Measurements from ENCODE around the gene ATP12A. TPM values are rescaled to one million over a fixed set of nuclear protein-coding genes. Genes with fewer than 3 reads are reported as not detected.

The ATP12A gene
- total and polyA plus RNA-seq, 2 of the 8 experiments (the other 6 are each of a cell fraction or from before 2014, with no cell fraction given): 0.80 to 1.3 TPM

GRCh38 chr13:24668955-24669582, 11.1 kb upstream of the ATP12A start:
- no peak for DNase-seq (ENCODE audit: low read depth in 1 of 2, low spot score in 2 of 2)
- no peaks in the 10 kb centered on the region for H3K27me3 ChIP-seq (replicated peaks in 1 of 4; ENCODE audit: control insufficient read depth in 3 of 4, extremely low read depth in 1 of 4, insufficient read depth in 3 of 4, low read length in 3 of 4)
- POLR2A ChIA-PET (ENCODE audit: partially characterized antibody): no interaction called here

More at GRCh38 chr13:24668955-24669582, 11.1 kb upstream of the ATP12A start:
- H4K8ac ChIP-seq (ENCODE audit: extremely low read depth, insufficient read depth, low read length): peak overlapping the region; percentile 58; the same call in 1 of the 2 replicates
- H2BK15ac ChIP-seq (ENCODE audit: low read length): no peak overlapping the region
- H3K9ac ChIP-seq (replicated peaks in 1 of 4; ENCODE audit: extremely low read depth in 1 of 4, low read depth in 3 of 4, low read length in 3 of 4): no peak overlapping the region
- H4K20me1 ChIP-seq (replicated peaks in 1 of 2; ENCODE audit: control insufficient read depth in 1 of 2, insufficient read depth in 2 of 2, low read length in 2 of 2): no peaks in the 10 kb centered on the region
- no peak overlapping the region for H3K4ac ChIP-seq (replicated peaks; ENCODE audit: insufficient read length, low read depth, low read length)
- WGBS, 2 experiments (ENCODE audit: extremely low coverage in 1 of 2, insufficient coverage in 1 of 2, insufficient read length in 1 of 2, insufficient replicate concordance in 2 of 2, low coverage in 1 of 2, low lambda C conversion rate in 2 of 2, missing lambda C conversion rate in 1 of 2): 93% methylated on average over 5 of the region's 5 CpGs; no CpG with 5 or more reads in 1 of the 2 experiments
- no peak overlapping the region for H2AK5ac ChIP-seq (ENCODE audit: low read depth, low read length)
- H2BK120ac ChIP-seq (replicated peaks; ENCODE audit: low read depth, low read length): no peak overlapping the region
- H2BK20ac ChIP-seq (ENCODE audit: low read length): no peak overlapping the region
- no peak overlapping the region for H3K18ac ChIP-seq (ENCODE audit: extremely low read depth, low read length)
- no peak for FAIRE-seq
- no peak overlapping the region for H2BK12ac ChIP-seq (ENCODE audit: low read depth, low read length)
- H3K79me2 ChIP-seq (ENCODE audit: control insufficient read depth in 1 of 2, insufficient read depth in 2 of 2, low read length in 2 of 2): no peaks in the 10 kb centered on the region
- H3K4me2 ChIP-seq (ENCODE audit: insufficient read depth in 1 of 2, low read depth in 2 of 2, low read length in 2 of 2): no peak overlapping the region
- no peaks in the 10 kb centered on the region for H3K9me3 ChIP-seq (ENCODE audit: insufficient read depth in 2 of 2, low read depth in 1 of 2, low read length in 1 of 2)
- H3K79me1 ChIP-seq (ENCODE audit: low read depth, low read length): no peaks in the 10 kb centered on the region
- H3K4me3 ChIP-seq (ENCODE audit: extremely low read depth in 1 of 4, insufficient read depth in 2 of 4, low read depth in 3 of 4, low read length in 4 of 4): no peak overlapping the region
- no peak overlapping the region for H3K14ac ChIP-seq (ENCODE audit: insufficient read length)
- CTCF ChIA-PET (ENCODE audit: partially characterized antibody): interaction anchor here (1.0 to 3.3 kb wide), 6 partner anchors 14 to 63 kb away, joined by 4 to 24 read pairs (median 5); no protein-coding TSS in a partner anchor
- no peak overlapping the region for H2BK5ac ChIP-seq (ENCODE audit: low read depth, low read length)
- H3K23ac ChIP-seq (ENCODE audit: insufficient read length): no peak overlapping the region
- H3K23me2 ChIP-seq (ENCODE audit: low read depth, low read length): peaks cover 3% of the 10 kb centered on the region; the same call in 1 of the 2 replicates
- H3K27ac ChIP-seq (ENCODE audit: low read depth, low read length): no peak overlapping the region
- H3K56ac ChIP-seq (replicated peaks; ENCODE audit: insufficient read length, low read depth, low read length): no peak overlapping the region
- H2AFZ ChIP-seq (ENCODE audit: low read length): no peak overlapping the region
- H4K91ac ChIP-seq (replicated peaks; ENCODE audit: insufficient read length, low read length): no peak overlapping the region
- H3K36me3 ChIP-seq (ENCODE audit: control insufficient read depth in 2 of 4, insufficient read depth in 4 of 4, low read length in 3 of 4): no peaks in the 10 kb centered on the region
- TF ChIP-seq CTCF (IDR thresholded peaks at IDR 0.05; ENCODE audit: control extremely low read depth in 1 of 3, insufficient read depth in 1 of 3, low read depth in 1 of 3, low read length in 3 of 3) (no peak), MAX (IDR thresholded peaks at IDR 0.05) (no peak), TBP (IDR thresholded peaks at IDR 0.05; ENCODE audit: low read depth, low read length) (no peak), JUN (IDR thresholded peaks at IDR 0.05; ENCODE audit: low read depth, low read length) (no peak), EZH2 (IDR thresholded peaks at IDR 0.05; ENCODE audit: low read depth, low read length, severe bottlenecking) (no peak), ATF3 (IDR thresholded peaks at IDR 0.05; ENCODE audit: insufficient read depth, low read depth, low read length) (no peak)
- no peak overlapping the region for H4K5ac ChIP-seq (ENCODE audit: insufficient read length, low read depth, low read length)
- peaks cover 0 to 4% (median under 1%) of the 10 kb centered on the region in 4 experiments; a peak in 2 of 7 replicates for H3K4me1 ChIP-seq (replicated peaks in 1 of 4; ENCODE audit: control insufficient read depth in 3 of 4, insufficient read depth in 4 of 4, low read length in 3 of 4)

All from H1 (cell line).